Measurements from ENCODE around the gene SYT6.

DNA sequence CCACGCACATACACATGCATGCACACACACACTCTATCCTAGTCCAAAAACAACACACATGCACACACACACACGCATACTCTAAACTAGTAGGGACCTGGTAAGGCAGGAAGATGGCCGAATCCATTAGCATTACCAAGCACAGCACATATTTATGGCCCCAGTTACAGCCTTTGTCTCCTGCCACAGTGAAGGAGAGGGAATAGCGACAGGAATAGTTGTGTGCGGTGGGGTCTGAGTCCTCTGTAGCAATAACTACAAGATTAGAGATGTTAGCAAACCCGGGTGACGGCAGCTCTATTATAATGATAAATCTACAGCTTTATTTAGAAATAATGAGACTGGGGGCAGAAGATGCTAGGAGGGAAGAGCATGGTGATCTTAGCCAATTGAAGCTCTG is 20.5 kb downstream of the SYT6 start:
- TF ChIP-seq, protein P1, sequence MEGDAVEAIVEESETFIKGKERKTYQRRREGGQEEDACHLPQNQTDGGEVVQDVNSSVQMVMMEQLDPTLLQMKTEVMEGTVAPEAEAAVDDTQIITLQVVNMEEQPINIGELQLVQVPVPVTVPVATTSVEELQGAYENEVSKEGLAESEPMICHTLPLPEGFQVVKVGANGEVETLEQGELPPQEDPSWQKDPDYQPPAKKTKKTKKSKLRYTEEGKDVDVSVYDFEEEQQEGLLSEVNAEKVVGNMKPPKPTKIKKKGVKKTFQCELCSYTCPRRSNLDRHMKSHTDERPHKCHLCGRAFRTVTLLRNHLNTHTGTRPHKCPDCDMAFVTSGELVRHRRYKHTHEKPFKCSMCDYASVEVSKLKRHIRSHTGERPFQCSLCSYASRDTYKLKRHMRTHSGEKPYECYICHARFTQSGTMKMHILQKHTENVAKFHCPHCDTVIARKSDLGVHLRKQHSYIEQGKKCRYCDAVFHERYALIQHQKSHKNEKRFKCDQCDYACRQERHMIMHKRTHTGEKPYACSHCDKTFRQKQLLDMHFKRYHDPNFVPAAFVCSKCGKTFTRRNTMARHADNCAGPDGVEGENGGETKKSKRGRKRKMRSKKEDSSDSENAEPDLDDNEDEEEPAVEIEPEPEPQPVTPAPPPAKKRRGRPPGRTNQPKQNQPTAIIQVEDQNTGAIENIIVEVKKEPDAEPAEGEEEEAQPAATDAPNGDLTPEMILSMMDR (IDR thresholded peaks at IDR 0.05 in 8 of 11, conservative IDR thresholded peaks at IDR 0.05 in 3 of 11) = no peak
- TF ChIP-seq POLR2A (IDR thresholded peaks at IDR 0.05) (no peak), POLR2AphosphoS5 (IDR thresholded peaks at IDR 0.05) (no peak)
